NOMO-1 treated with DMSO at 0.1 percent for 48 hours (cell line): Measurements from ENCODE around the gene SBF2.
A peak's percentile ranks its signal among the peaks of the same experiment; 100 is the strongest.
"Not testable (repeated sequence)": the region's sequence is repeated elsewhere in the genome, so short reads cannot be mapped to it uniquely, and the experiment has no call there.

Source experiments
- DNase-seq: peaks from one replicate; lab custom pipeline; 2025; ENCODE audit not compliant: unreplicated experiment; lab: John Stamatoyannopoulos, UW

SBF2 gene

DNA sequence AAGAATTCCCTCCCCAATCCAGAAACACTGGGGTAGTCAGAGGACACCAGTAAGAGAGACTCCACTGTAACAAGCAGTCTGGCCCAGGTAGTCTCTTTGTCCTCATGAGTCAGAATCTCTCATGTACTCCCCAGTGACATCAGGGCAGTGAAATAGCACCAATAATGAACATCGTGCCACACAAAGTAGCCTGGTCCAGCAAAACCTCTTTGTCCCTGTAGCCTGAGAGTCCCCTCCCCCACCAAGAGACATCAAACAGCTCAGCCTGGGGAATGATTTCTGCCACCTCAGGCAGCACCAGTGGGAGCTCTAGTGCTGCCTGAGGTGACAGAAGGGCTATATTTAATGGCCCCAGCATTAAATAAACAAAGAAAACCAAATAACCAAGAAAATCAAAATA is 88.1 kb downstream of the SBF2 start:
- no peak for DNase-seq

DNA sequence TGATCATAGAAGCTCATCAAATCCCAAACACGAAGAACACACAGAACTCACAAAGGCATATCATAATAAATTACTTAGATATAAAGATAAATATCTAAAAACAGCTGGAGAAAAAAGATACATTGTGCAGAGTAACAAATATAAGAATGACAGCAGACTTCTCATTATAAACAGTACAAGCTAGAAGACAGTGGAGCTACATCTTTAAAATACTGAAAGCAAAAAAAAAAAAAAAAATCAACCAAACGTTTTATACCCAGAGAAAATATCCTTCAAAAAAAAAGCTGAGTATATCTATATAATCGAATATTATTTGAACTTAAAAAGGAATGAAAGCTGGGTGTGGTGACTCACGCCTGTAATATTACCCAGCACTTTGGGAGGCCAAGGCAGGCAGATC is 90.0 kb downstream of the SBF2 start:
- no peak for DNase-seq

DNA sequence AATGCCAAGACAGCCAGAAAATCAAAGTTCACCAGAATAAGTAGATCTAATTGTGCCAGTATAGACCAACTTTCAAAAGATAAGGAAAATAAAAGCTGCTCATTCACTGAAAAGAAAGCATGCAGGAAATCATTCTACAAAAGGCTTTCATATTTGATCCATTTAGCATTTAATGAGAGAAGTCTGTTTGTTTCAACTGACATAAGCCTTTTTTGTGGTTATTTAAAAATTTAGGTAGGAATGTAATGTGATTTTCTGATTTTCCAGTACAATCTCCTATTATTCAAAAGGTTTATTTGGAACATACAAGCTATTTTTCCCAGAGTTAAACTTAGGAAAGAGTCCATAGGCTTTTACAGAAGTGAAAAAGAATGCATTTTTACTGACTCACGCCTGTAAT is 92.7 kb downstream of the SBF2 start:
- no peak for DNase-seq

DNA sequence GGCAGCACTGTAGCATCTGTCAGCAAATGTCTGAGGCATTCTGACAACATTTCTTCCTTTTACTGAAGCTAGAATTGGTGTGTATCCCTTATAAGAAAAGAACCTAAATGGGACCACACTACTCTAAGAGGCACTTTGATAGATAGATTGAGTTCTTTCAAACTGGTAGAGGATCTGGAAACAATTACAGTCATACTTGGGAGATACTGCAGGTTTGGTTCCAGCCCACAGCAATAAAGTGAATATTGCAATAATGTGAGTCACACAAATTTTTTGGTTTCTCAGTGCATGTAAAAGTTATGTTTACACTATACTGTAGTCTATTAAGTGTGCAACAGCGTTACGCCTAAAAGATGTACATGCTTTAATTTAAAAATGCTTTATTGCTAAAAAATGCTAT is 96.9 kb downstream of the SBF2 start:
- no peak for DNase-seq

DNA sequence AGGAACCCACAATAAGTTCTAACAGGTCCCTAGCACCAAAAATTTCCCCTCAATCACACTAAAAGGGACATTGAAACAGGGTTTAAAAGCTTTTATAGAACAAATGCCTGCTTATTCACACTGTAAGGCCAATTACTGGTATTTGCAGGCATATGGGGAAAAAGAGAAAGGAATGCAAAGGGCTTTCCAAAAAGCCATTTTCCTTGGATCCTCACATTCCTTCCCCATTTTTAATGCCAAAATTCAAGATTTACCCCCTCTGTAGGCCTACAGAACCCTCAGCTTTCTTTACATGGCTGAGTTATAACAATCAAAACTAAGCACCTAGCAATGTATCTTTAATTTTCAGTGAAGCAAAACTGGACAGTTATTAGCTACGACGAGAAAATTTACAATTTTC is 102.0 kb downstream of the SBF2 start:
- no peak for DNase-seq

DNA sequence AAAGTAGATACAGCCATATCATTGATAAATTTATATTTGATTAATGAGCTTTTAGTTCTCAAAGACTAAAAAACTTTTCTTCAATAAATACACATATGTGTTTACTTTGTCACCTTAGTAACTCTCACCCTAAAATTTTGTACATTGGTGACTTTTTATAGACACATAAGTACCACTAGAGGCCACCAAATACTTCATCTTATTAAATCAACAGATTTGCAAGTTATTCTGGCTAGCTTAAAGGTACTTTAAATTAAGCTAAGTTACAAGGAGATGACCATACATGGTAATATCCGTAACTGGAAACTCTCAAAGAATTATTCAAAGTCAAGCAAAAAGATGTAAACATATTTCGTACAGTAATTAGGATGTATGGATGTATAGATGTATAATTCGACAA is 112.2 kb downstream of the SBF2 start:
- DNase-seq, result peak; percentile 34

DNA sequence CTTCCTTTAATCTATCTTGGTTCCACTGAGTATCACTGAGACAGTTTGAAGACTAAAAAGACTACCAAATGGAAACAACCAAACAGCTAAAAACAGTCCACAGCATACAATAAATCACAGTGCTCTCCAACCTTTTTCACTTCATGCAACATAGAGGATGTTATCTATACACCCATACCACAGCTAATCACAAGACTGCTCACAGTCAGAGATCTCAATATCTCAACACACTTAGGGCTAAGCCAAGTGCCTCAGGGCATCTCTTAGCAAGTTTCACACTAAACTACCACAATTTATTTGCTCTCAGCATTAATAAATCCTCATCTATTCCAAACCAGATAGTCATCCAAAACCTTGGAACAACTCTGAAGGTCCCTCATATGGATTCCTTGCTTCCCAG is 129.4 kb downstream of the SBF2 start:
- no peak for DNase-seq

DNA sequence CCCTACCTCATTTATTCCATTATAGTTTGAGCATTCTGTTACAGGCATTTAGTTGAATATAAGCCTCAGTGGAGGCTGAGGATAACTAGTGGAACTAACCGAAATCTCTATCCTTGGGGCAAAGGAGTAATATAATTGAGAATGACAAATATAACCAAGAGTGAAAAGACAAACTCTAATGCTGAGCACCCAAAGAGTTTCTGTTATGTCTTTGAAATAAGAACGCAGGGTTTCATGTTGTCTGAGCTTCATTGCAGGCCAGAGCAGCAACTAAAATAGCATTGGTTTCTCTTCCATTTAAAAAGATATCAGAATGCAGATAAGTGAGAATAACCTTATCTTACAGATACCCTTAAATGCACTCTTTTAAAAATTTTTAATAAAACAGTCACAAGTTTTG is 131.8 kb downstream of the SBF2 start:
- no peak for DNase-seq

DNA sequence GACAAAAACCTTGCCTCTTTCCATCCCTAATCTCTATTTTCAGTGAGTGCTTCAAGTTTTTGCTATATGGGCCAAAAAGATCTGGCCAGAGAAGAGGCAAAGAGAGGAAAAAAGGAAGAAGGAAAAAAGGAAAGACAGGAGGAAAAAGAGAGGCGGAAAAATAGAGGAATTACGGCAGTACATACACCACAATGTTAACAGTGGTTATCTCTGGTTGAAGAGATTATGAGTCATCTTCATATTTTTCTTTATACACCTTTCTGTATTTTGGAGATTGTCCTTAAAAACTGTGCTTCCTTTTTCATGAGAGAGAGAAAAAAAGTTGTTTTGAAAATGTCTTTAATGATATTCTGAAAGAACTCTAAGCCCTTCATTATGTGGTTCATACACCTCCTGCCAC is 133.7 kb downstream of the SBF2 start:
- no peak for DNase-seq

DNA sequence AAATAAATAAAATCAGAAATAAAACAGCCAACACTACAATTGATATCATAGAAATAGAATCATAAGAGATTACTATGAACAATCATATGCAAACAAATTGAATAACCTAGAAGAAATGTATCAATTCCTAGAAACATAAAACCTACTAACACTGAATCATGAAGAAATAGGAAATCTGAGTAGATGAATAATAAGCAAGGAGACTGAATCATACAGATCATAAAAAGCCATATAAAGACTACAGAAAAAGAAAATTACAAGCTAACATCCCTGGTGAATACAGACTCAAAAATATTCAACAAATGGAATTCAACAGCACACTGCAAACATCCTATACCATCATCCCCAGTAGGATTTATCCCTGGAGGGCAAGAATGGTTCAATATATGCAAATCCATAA is 135.6 kb downstream of the SBF2 start:
- DNase-seq, result no peak

DNA sequence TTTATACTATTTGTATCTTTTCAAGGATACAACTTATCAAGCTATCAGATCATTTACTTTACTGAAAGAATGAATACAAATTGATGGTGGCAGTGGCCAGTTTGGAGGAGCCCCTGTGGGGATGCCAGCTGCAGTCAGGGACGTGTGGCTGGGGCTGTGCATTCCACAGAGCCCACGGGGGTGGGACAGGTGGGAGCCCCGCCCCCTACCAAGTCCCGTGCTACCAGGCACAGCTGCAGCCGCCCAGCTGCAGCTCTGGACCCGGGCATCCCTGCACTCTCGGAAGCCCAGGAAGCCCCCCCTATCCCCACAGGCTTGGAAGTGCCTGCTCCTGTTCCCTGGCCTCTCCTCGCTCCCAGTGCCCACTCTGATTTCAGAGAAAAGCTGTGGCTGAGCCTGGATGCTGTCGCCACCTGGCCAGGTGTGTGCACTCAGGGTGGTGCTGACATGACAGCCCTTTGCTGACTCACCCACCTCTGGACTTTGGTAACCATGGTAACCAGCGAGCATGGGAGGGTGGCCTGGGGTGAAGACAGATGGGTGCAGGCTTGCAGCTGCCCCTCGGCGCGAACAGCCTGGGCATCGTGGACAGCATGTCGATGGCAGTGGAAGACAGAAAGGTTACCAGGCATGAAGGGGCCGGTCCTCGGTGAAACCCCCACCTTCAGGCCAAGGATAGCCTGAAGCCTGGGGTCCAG is 138.1 kb downstream of the SBF2 start:
- DNase-seq, result no peak

DNA sequence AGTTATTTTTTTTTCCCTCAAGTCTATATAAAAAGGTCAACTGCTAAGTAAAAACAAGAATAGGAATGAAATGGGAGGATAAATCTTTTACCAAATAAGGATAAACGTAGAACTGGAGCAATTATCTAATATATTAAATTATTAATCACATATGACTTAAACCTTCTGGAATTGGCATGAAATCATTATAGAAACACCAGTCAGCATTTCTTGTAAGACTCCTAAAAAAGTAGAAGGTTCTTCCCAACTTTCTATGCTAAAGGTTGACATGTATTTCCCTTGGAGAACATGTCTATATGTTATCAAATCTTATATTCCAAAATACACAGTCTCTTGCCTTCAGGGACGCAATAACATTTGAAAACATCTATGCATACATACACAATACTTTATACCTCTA is 143.2 kb downstream of the SBF2 start:
- no peak for DNase-seq

DNA sequence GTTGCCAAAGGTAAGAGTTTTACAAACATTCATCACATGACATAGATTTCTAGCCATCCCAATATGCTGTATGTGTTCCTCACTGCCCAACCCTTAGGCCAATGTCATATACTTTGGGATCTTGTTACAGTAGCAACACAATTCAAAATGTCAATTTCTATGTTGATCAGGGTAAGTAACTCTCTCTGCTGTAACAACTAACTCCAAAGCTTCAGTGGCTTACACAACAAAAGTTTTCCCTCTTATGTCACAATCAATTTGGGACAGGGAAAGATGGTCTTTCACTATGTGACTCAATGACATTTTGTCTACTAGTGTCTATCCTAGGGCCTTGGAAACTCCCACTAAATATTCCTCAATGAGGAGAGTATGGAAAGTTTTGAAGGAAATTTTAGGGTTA is 144.5 kb downstream of the SBF2 start:
- DNase-seq, result no peak

DNA sequence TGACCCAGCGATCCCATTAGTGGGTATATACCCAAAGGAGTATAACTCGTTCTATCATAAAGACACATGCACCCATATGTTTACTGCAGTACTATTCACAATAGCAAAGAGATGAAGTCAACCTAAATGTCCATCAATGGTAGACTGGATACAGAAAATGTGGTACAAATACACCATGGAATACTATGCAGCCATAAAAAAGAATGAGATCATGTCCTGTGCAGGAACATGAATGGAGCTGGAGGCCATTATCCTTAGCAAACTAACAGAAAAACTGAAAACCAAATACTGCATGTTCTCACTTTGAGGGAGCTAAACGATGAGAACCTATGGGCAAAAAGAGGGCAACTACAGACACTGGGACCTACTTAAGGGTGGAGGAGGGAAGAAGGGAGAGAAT is 146.8 kb downstream of the SBF2 start:
- DNase-seq, result no peak

DNA sequence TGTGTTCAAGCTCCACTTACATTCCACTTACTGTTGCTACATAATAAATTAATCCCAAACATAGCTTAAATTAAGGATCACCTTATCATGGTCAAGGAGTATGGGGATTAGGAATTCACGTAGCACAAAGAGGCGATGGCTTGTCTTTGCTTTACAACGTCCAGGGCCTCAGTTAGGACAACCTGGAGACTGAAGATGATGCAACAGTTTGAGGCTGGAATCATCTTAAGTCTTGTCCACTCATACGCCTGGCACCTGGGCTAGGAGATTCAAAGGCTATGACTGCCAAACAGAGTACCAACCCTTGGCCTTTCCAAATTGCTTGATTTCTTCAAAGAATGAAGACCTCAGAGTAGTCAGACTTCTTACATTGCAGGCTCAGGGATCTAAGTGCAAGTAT is 149.1 kb downstream of the SBF2 start:
- DNase-seq, result no peak

DNA sequence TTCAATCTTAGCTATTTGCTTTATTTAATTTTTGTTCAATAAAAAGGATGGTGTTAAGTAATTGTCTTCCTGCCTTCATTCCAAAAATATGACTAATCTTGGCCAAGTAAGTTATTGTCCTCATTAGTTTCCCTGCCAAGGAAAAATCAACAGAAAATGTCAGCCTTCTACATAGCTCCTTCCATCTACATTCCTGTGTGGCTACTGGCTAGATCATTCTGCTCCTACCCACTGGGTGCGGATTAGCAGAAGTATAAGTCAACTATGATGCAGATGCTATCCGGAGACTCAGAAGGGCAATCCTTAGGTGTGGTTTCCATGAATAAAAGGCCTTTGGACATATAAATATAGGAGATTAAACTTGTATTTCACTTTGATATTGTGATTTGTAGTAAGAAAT is 154.4 kb downstream of the SBF2 start:
- no peak for DNase-seq

DNA sequence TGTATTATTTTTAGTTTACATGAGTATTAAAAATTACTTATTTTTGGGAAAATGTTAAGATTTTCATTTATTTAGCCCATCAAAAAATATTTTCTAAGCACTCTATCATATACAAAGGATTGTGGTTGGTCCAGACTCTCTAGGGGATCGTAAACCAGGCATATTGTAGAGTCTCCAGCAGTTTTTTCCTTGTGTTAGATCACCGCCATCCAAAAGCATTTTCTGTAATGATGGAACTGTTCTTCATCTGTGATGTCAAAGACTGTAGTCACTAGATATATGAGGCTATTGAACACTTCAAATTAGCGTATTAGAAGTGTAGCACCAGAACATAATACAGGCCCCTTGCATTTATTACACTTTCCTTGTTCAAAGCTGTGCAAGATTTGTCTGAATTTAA is 154.9 kb downstream of the SBF2 start:
- DNase-seq, result no peak

DNA sequence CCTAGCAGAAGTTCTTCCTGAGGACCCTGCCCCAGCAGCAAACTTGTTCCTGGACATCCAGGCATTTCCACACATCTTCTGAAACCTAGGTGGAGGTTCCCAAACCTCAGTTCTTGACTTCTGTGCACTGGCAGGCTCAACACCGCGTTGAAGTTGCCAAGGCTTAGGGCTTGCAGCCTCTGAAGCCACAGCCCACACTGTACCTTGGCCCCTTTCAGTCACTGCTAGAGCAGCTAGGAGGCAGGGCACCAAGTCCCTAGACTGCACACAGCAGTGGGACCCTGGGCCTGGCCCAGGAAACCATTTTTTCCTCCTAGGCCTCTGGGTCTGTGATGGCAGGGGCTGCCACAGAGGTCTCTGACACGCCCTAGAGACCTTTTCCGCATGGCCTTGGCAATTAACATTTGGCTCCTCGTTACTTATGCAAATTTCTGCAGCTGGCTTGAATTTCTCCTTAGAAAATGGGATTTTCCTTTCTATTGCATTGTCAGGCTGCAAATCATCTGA is 159.0 kb downstream of the SBF2 start:
- no peak for DNase-seq

DNA sequence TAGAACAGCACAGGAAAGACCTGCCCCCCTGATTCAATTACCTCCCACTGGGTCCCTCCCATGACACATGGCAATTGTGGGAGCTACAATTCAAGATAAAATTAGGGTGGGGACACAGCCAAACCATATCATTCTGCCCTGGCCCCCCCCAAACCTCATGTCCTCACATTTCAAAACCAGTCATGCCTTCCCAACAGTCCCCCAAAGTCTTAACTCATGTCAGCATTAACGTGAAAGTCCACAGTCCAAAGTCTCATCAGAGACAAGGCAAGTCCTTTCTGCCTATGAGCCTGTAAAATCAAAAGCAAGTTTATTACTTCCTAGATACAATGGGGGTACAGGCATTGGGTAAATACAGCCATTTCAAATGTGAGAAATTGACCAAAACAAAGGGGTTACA is 159.8 kb downstream of the SBF2 start:
- not testable (repeated sequence) for DNase-seq

DNA sequence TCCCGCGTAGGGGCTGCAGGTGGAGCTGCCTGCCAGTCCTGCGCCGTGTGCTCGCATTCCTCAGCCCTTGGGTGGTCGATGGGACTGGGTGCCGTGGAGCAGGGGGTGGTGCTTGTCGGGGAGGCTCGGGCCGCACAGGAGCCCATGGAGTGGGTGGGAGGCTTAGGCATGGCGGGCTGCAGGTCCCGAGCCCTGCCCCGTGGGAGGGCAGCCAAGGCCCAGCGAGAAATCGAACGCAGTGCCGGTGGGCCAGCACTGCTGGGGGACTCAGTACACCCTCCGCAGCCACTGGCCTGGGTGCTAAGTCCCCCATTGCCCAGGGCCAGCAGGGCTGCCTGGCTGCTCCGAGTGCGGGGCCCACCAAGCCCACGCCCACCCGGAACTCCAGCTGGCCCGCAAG is 160.8 kb downstream of the SBF2 start:
- DNase-seq, result not testable (repeated sequence)

DNA sequence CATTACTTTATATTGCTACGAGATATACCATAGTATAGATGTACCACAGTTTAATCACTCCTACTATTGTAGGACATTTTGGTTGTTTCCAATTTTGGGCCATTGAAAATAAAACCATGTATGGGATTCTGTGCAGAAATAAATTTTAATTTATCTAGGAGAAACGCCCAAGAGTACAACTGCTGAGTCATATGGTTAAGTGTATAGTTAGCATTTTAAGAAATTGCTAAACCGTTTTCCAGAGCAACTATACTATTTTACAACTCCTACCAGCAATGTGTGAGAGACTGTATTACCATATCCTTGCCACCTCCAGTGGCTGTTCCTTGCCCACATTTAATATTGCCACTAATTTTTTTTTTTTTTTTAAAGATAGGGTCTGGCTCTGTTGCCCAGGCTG is 163.1 kb downstream of the SBF2 start:
- DNase-seq, result no peak

DNA sequence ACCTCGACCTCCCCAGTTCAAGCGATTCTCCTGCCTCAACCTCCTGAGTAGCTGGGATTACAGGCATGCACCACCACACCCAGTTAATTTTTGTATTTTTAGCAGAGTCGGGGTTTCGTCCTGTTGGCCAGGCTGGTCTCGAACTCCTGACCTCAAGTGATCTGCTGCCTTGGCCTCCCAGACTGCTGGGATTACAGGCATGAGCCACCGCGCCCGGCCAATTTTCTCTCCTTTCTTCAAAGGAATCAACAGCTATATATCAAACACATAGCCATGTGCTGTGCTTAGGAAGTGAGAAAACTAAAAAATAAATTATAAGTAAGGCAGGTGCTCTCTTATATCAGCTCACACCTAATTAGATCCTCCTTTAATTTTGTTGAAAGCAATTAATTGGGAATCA is 164.8 kb downstream of the SBF2 start:
- DNase-seq, result not testable (repeated sequence)

DNA sequence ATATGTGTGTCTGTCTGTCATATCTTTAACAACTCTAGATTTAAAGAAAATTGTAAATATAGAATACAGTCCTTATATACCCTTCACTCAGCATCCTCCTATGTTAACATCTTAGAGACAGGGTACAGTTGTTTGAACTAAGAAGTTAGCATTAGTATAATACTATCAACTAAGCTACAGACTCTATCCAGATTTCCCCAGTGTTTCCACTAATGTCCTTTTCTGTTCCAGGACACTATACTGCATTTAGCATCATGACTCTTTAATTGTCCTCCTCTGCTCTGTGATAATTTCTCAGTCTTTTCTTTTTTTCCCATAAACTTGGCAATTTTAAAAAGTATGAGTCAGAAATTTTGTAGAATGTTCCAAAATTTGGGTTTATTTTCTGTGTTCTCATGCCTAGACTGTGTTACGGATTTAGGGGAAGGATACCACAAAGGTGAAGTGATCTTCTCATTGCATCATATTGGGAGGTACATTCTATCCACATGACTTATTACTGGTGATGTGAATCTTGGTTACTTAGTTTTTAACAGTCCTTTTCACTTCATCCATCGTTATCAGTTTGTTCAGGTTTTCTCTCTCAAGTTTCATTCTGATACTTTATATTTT is 168.4 kb downstream of the SBF2 start:
- DNase-seq, result no peak
